ENCODE results near the gene UGT1A8.

- TF ChIP-seq, protein P1, sequence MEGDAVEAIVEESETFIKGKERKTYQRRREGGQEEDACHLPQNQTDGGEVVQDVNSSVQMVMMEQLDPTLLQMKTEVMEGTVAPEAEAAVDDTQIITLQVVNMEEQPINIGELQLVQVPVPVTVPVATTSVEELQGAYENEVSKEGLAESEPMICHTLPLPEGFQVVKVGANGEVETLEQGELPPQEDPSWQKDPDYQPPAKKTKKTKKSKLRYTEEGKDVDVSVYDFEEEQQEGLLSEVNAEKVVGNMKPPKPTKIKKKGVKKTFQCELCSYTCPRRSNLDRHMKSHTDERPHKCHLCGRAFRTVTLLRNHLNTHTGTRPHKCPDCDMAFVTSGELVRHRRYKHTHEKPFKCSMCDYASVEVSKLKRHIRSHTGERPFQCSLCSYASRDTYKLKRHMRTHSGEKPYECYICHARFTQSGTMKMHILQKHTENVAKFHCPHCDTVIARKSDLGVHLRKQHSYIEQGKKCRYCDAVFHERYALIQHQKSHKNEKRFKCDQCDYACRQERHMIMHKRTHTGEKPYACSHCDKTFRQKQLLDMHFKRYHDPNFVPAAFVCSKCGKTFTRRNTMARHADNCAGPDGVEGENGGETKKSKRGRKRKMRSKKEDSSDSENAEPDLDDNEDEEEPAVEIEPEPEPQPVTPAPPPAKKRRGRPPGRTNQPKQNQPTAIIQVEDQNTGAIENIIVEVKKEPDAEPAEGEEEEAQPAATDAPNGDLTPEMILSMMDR (IDR thresholded peaks at IDR 0.05; ENCODE audit: low read length) = no peak
- TF ChIP-seq EZH2 (IDR thresholded peaks at IDR 0.05; ENCODE audit: borderline replicate concordance, low read length) = no peak
Observed at GRCh38 chr2:233768076-233768475, 150.6 kb downstream of the UGT1A8 start.
